Right lobe of liver (tissue), 6 donors: ENCODE measurements around the gene GCK. TPM values are rescaled to one million over a fixed set of nuclear protein-coding genes. Genes with fewer than 3 reads are reported as not detected.

Experiments used
- ATAC-seq, 4 donors: fragments of 200-7000 bp; cut with Tn5 transposase; one replicate each; pipeline ENCODE4 v1.9.1; 2020; ENCODE audit warnings: mild to moderate bottlenecking in 4 of 4, moderate library complexity in 4 of 4
- DNase-seq, 3 donors: peaks; one replicate each; pipeline ENCODE4 v3.0.0-alpha.2; 2020
- H3K27ac ChIP-seq, 3 donors: fragments of 200-600 bp; one replicate each; pipeline ENCODE4 v1.8.0; 2022
- H3K27me3 ChIP-seq, 2 donors: fragments of 200-600 bp; one replicate each; pipeline ENCODE4 v1.8.0; 2022
- H3K36me3 ChIP-seq, 4 donors: fragments of 200-600 bp; sonication (generic) in 1 of 4; one replicate each; pipeline versions ENCODE4 v1.5.1 to v1.8.0; 2017 to 2022; ENCODE audit warnings: control low read depth in 1 of 4
- H3K4me1 ChIP-seq, 4 donors: fragments of 200-600 bp; sonication (generic) in 1 of 4; one replicate each; pipeline versions ENCODE4 v1.5.1 to v1.8.0; 2017 to 2022; ENCODE audit warnings: control low read depth in 1 of 4
- H3K4me3 ChIP-seq, 3 donors: fragments of 200-600 bp; one replicate each; pipeline ENCODE4 v1.8.0; 2022
- H3K9me3 ChIP-seq, 4 donors: fragments of 200-600 bp; sonication (generic) in 1 of 4; one replicate each; pipeline versions ENCODE4 v1.5.1 to v1.8.0; 2017 to 2022; ENCODE audit warnings: control low read depth in 1 of 4
- POLR2A ChIP-seq: fragments of 450-650 bp; IDR thresholded peaks from one replicate; pipeline ENCODE4 v1.6.1; 2017; ENCODE audit warnings: antibody characterized with exemption, mild to moderate bottlenecking
- WGBS: methylation state at CpG from one replicate; pipeline ENCODE4 v1.1.6; 2018; ENCODE audit warnings: low coverage, low lambda C conversion rate; ENCODE audit not compliant: insufficient coverage; ENCODE audit errors: missing lambda C conversion rate; 5-methylcytosine and 5-hydroxymethylcytosine counted together
- intact Hi-C, 2 donors: fragments of 100-400 bp; cut with DNase I; formaldehyde crosslinking; loops; one replicate each; pipeline versions ENCODE4 v1.11.2 to v1.14.1; 2022
- total RNA-seq, 6 experiments: library from RNA; depleted of rRNA in 2 of 6; stranded (reverse); fragments of >200 nt in 2 of 6; fragmentation: NEBNext Ultra II Directional in 3 of 6; extraction: Animal tissue kit (Norgen Biotek cat#: 25700) in 3 of 6; gene quantifications; one replicate each; pipeline versions ENCODE4 v1.1.0 to v1.2.4, GENCODE V29; 2016 to 2023
- TF ChIP-seq, protein P1 (sequence below), 4 donors: fragments of 200-600 bp in 3 of 4; fragments of 450-650 bp in 1 of 4; IDR thresholded peaks; one replicate each; pipeline versions ENCODE4 v1.5.1 to v1.8.0; 2016 to 2022; ENCODE audit warnings: antibody characterized with exemption in 4 of 4, mild to moderate bottlenecking in 2 of 4
- donor health status: DM: no; HTN: yes; CAD: no.
- donor health status: DM: no; HTN: no; CAD: no.
- donor health status: DM: no; HTN: no; CAD: no.
- donor health status: DM: no; HTN: yes; CAD: no.
- donor health status: DM: no; HTN: yes; CAD: no.

Gene GCK
- total RNA-seq, 6 experiments from 2014 or later: 0.50 to 5.9 (median 2.0) TPM

DNA sequence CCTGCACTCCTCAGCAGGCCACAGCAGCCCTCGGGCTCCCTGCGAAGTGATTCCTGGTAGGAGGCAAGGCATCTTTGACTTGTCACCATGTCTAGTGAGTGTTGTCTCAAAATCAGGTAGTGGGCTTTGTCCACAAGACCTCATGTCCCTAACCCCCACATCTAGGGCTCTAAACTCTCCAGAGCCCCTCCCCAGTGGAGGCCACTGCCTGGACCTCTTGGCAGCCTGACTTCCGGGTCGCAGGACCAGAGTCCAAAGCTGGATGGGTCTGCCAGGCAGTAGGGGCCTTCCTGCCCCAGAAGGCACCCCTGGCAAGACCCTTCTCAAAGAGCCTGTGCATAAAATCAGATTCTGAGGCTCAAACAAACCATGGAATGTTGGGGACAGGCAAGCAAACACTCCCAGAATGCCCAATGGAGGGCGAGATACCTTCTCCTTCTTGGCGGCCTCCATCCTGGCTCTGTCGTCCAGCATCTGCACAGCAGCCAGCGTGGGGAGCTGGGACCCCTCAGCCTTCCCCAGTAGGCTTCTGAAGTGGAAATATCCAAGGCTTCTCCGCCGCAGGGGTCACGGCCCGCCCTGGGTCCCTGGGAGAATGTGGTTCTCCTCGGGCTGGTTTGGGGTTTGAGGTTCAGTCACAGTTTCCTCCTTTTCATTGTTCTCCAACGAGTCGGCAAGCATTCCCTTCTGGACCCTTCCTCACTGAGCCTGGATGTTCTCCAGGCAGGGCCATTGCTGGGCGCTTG is 586 bp downstream of the GCK start:
- intact Hi-C loops: no loop called here
- H3K36me3 ChIP-seq: no peaks in the 10 kb centered on the region
- ATAC-seq (no peak), DNase-seq (peak in 1 of 3 donors; percentile 32)
- H3K4me1 ChIP-seq: no peaks in the 10 kb centered on the region
- no peaks in the 10 kb centered on the region for H3K9me3 ChIP-seq
- WGBS: 89% methylated on average over 3 of the region's 16 CpGs
- H3K27ac ChIP-seq: no peak overlapping the region
- no peak overlapping the region for H3K4me3 ChIP-seq
- H3K27me3 ChIP-seq: no peaks in the 10 kb centered on the region
- no peak for TF ChIP-seq POLR2A
- TF ChIP-seq, protein P1, sequence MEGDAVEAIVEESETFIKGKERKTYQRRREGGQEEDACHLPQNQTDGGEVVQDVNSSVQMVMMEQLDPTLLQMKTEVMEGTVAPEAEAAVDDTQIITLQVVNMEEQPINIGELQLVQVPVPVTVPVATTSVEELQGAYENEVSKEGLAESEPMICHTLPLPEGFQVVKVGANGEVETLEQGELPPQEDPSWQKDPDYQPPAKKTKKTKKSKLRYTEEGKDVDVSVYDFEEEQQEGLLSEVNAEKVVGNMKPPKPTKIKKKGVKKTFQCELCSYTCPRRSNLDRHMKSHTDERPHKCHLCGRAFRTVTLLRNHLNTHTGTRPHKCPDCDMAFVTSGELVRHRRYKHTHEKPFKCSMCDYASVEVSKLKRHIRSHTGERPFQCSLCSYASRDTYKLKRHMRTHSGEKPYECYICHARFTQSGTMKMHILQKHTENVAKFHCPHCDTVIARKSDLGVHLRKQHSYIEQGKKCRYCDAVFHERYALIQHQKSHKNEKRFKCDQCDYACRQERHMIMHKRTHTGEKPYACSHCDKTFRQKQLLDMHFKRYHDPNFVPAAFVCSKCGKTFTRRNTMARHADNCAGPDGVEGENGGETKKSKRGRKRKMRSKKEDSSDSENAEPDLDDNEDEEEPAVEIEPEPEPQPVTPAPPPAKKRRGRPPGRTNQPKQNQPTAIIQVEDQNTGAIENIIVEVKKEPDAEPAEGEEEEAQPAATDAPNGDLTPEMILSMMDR (IDR thresholded peaks at IDR 0.05): no peak

DNA sequence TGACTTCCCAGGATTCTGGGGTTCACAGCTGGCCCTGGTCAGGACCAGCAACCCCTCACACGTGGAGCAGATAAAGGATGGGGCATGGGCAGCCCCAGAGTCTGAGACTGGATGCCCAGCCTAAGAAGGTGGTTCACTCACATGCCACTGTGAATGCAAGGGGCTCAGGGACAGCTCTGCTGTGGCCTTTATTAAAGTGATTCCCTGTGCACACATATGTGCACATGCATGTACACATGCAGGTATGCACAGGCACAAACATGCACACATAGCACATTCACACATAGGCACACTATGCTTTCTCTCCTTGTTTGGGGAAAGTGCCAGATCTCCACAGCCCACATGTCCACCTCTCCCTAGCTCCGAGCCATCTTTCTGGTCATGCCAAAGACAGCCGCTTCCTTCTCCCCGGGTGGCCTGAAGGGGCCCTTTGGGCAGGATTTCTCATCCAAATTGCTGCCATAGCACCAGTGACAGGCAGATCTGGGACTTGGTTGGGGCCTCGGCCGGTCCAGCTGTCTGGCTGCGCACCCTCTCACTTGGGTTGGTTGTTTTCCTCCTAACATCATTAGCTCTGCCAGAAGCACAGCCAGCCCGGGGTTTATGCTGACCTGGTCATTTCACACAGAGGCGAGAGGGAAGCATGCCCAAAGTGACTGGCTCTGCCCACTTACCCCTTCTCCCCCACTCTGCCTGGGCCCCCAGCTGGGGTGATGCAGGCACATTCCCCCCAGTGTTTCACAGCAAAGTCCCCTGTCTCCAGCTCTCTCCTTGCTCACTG is 1.4 kb downstream of the GCK start:
- Histone ChIP-seq H3K27me3 (no peaks in the 10 kb centered on the region), H3K4me1 (no peaks in the 10 kb centered on the region), H3K36me3 (no peaks in the 10 kb centered on the region), H3K4me3 (no peak overlapping the region), H3K27ac (no peak overlapping the region), H3K9me3 (peaks cover 0 to under 1% (median 0%) of the 10 kb centered on the region in 4 donors)
- DNase-seq (peak in 1 of 3 donors; percentile 34), ATAC-seq (peak in 1 of 4 donors; percentile 35)
- intact Hi-C loops: no loop called here
- TF ChIP-seq, protein P1 (IDR thresholded peaks at IDR 0.05): no peak
- no peak for TF ChIP-seq POLR2A
- WGBS: 70% methylated on average over 2 of the region's 9 CpGs

DNA sequence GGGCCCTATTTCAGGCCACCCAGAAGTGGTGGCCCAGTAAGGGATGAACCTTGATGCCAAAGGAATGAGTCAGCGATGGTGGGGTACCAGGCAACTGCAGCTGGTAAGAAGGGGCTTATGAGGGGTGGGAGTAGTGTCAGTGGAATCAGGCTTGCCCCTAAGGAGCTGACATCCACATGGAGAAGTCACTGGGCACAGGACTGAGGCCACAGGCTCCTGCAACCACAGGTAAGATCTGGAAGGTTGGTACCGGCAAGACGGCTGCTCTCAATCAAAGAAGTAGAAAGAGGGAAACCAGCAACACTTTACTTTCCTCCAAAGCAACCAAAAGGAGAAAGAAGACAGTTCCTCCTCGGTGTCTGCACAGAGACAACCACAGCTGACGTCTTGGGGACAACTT is 2.5 kb downstream of the GCK start:
- intact Hi-C loops: no loop called here
- H3K4me3 ChIP-seq: no peak overlapping the region
- no peak for DNase-seq
- H3K27ac ChIP-seq: no peak overlapping the region
- peaks cover 0 to 4% (median 0%) of the 10 kb centered on the region in 4 donors for H3K9me3 ChIP-seq
- no peaks in the 10 kb centered on the region for H3K4me1 ChIP-seq
- no peaks in the 10 kb centered on the region for H3K36me3 ChIP-seq
- 74% methylated on average over 5 of the region's 5 CpGs for WGBS
- TF ChIP-seq, protein P1 (IDR thresholded peaks at IDR 0.05): no peak
- TF ChIP-seq POLR2A: no peak
- ATAC-seq: no peak
- H3K27me3 ChIP-seq: no peaks in the 10 kb centered on the region

DNA sequence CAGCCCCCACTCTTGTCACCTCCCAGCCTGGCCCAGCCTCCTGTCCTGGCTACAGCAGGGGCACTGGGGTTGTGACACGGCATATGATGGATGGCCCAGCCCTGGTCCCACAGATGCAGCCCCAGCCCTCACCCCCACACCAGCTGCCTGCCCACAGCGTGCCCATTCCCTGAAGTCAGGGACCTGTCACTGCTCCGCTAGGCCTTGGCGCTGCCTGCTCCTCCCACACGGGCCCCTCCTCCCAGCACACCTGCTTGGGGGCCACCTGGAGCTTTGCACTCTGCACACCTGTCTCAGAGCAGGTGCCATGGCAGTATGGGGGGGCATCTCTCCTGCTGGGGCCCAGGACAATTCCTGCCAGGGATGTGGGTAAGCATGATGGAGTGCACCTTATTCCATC is 3.5 kb downstream of the GCK start:
- peaks cover 0 to 4% (median 0%) of the 10 kb centered on the region in 4 donors for H3K9me3 ChIP-seq
- H3K4me3 ChIP-seq: no peak overlapping the region
- no peak for ATAC-seq
- WGBS: no CpG with 5 or more reads among the region's 5 CpGs
- intact Hi-C loops: no loop called here
- no peak overlapping the region for H3K27ac ChIP-seq
- TF ChIP-seq POLR2A: no peak
- TF ChIP-seq, protein P1 (IDR thresholded peaks at IDR 0.05): no peak
- no peaks in the 10 kb centered on the region for H3K27me3 ChIP-seq
- H3K36me3 ChIP-seq: no peaks in the 10 kb centered on the region
- no peak for DNase-seq
- H3K4me1 ChIP-seq: no peaks in the 10 kb centered on the region
